HepG2 (cell line): ENCODE results near the gene KLHL40. TPM values are rescaled to one million over a fixed set of nuclear protein-coding genes. Genes with fewer than 3 reads are reported as not detected.

ENCODE experiments used
- ATF7-NPFF ChIP-seq: sonication (generic); formaldehyde crosslinking; IDR thresholded peaks from 2 replicates; pipeline ENCODE4 v1.8.1; 2023; ENCODE audit warnings: mild to moderate bottlenecking, low read depth, missing genetic modification reagents, moderate library complexity
- BCL6 ChIP-seq: IDR thresholded peaks from 2 replicates; pipeline ENCODE4 v1.6.1; 2016; ENCODE audit warnings: missing genetic modification reagents, missing compliant biosample characterization
- ESRRA ChIP-seq: sonication (generic); formaldehyde crosslinking; IDR thresholded peaks from 2 replicates; pipeline ENCODE4 v1.5.1; 2020; ENCODE audit warnings: mild to moderate bottlenecking, low read depth, missing genetic modification reagents
- HOXA5 ChIP-seq: sonication (generic); formaldehyde crosslinking; IDR thresholded peaks from 2 replicates; pipeline ENCODE4 v1.4.0; 2020; ENCODE audit warnings: missing genetic modification reagents
- MIXL1 ChIP-seq: IDR thresholded peaks from 2 replicates; pipeline ENCODE4 v1.6.1; 2016
- NBN ChIP-seq: fragments of 450-650 bp; conservative IDR thresholded peaks from 2 replicates; pipeline ENCODE4 v1.6.1; 2017
- PLRG1 ChIP-seq: fragments of 450-650 bp; conservative IDR thresholded peaks from 2 replicates; pipeline ENCODE4 v1.6.1; 2016
- SIN3A ChIP-seq: IDR thresholded peaks from 2 replicates; pipeline ENCODE4 v1.6.1; 2011; ENCODE audit warnings: low read depth, mild to moderate bottlenecking, control low read depth, low read length, borderline replicate concordance
- TGIF2 ChIP-seq: IDR thresholded peaks from 2 replicates; pipeline ENCODE4 v1.6.1; 2016; ENCODE audit warnings: control low read depth, missing compliant biosample characterization
- ZNF264 ChIP-seq: sonication (generic); formaldehyde crosslinking; IDR thresholded peaks from 2 replicates; pipeline ENCODE4 v1.4.0; 2020; ENCODE audit warnings: missing genetic modification reagents
- ZNF430 ChIP-seq: sonication (generic); formaldehyde crosslinking; IDR thresholded peaks from 2 replicates; pipeline ENCODE4 v1.9.0; 2021; ENCODE audit warnings: mild to moderate bottlenecking, missing genetic modification reagents
- ZNF615 ChIP-seq: sonication (generic); formaldehyde crosslinking; IDR thresholded peaks from 2 replicates; pipeline ENCODE4 v1.5.0; 2020; ENCODE audit warnings: mild to moderate bottlenecking, missing genetic modification reagents, borderline replicate concordance
- ZNF644 ChIP-seq: IDR thresholded peaks from 2 replicates; pipeline ENCODE4 v1.6.1; 2016; ENCODE audit warnings: low read depth
- ZNF781 ChIP-seq: sonication (generic); formaldehyde crosslinking; IDR thresholded peaks from 2 replicates; pipeline ENCODE4 v1.5.1; 2020; ENCODE audit warnings: borderline replicate concordance, mild to moderate bottlenecking, missing genetic modification reagents; ENCODE audit errors: not compliant biosample characterization
- polyA plus RNA-seq, 8 experiments: library from polyadenylated mRNA; depleted of rRNA in 3 of 8; stranded (reverse) in 7 of 8; unstranded in 1 of 8; fragments of >200 nt; fragmentation: Illumina TruSeq in 4 of 8; extraction: Trizol in 4 of 8; gene quantifications; 2 replicates each; pipeline versions ENCODE4 v1.2.1 to v1.2.3, GENCODE V29; 2011 to 2016; ENCODE audit warnings: low read depth in 4 of 8, missing spikeins in 1 of 8, mixed read lengths in 1 of 8; ENCODE audit not compliant: insufficient read depth in 1 of 8
- total RNA-seq, 5 experiments: library from RNA; depleted of rRNA; stranded (reverse); fragments of >200 nt; fragmentation: Illumina TruSeq; extraction: Trizol; gene quantifications; 2 replicates each; pipeline ENCODE4 v1.2.3, GENCODE V29; 2016; ENCODE audit warnings: low read depth in 1 of 5
- TF ChIP-seq, protein P1 (sequence below): IDR thresholded peaks from 2 replicates; pipeline ENCODE4 v1.6.1; 2018; ENCODE audit warnings: missing genetic modification reagents
- TF ChIP-seq, protein P2 (sequence below): sonication (generic); formaldehyde crosslinking; IDR thresholded peaks from 2 replicates; pipeline ENCODE4 v1.8.0; 2022; ENCODE audit warnings: mild to moderate bottlenecking, missing genetic modification reagents, moderate library complexity
- TF ChIP-seq, protein P3 (sequence below): sonication (generic); formaldehyde crosslinking; IDR thresholded peaks from 2 replicates; pipeline ENCODE4 v1.4.0; 2020; ENCODE audit warnings: missing genetic modification reagents
- TF ChIP-seq, protein P4 (sequence below): sonication (generic); formaldehyde crosslinking; IDR thresholded peaks from 2 replicates; pipeline ENCODE4 v1.4.0; 2020; ENCODE audit warnings: missing genetic modification reagents
- TF ChIP-seq, protein P5 (sequence below): sonication (generic); formaldehyde crosslinking; IDR thresholded peaks from 2 replicates; pipeline ENCODE4 v1.5.0; 2020; ENCODE audit warnings: mild to moderate bottlenecking, missing genetic modification reagents
- TF ChIP-seq, protein P6 (sequence below): sonication (generic); formaldehyde crosslinking; IDR thresholded peaks from 2 replicates; pipeline ENCODE4 v1.4.0; 2020; ENCODE audit warnings: missing genetic modification reagents
- TF ChIP-seq, protein P7 (sequence below): sonication (generic); formaldehyde crosslinking; IDR thresholded peaks from 2 replicates; pipeline ENCODE4 v1.5.0; 2020; ENCODE audit warnings: mild to moderate bottlenecking, missing genetic modification reagents

The KLHL40 gene
- total and polyA plus RNA-seq, 2 of the 13 experiments (the other 11 are each of a cell fraction or from before 2014, with no cell fraction given): not detected

DNA sequence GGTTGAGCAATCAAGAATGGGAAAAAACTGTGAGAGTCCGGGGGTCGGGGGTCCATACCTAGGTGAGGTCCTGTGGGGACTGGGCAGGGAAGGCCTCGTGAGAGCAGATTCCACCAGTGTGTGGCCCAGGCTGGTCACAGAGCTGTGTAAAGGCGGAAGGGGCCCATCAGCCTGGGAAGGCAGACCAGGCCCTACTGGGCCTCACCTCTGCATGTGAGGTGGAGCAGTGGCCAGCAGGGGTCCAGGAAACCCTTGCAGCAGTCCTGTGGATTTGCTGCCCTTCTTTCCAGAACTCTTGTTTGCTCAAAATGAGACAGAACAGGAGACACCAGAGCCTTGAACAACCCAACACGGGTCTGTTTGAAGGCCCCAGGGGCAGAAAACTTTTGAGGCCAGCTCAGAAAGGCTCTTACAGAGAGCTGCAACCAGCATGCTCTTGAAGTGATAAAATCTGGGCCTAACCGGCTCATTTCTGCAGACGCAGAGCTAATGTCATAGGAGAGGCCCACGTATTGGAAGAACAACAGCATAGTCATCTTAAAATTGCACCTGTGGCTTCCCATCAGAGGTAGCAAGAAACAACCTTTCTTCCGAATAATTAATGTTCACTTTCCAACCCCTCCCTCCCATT is 47.6 kb downstream of the KLHL40 start (continued):
- TF ChIP-seq, protein P1, sequence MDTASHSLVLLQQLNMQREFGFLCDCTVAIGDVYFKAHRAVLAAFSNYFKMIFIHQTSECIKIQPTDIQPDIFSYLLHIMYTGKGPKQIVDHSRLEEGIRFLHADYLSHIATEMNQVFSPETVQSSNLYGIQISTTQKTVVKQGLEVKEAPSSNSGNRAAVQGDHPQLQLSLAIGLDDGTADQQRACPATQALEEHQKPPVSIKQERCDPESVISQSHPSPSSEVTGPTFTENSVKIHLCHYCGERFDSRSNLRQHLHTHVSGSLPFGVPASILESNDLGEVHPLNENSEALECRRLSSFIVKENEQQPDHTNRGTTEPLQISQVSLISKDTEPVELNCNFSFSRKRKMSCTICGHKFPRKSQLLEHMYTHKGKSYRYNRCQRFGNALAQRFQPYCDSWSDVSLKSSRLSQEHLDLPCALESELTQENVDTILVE (CRISPR knock-in tag): no peak
- TF ChIP-seq ZNF615 (CRISPR knock-in tag) (no peak), SIN3A (no peak), NBN (no peak), ZNF430 (0 out of 2 replicates have a peak, but pooled peaks have one; percentile 15), TGIF2 (CRISPR knock-in tag) (peak; percentile 41; the same call in 1 of the 2 replicates), ATF7-NPFF (CRISPR knock-in tag) (no peak), ESRRA (CRISPR knock-in tag) (no peak), ZNF264 (CRISPR knock-in tag) (no peak), MIXL1 (CRISPR knock-in tag) (no peak), PLRG1 (no peak), ZNF781 (CRISPR knock-in tag) (peak; percentile 15), HOXA5 (CRISPR knock-in tag) (no peak), ZNF644 (CRISPR knock-in tag) (no peak; the same call in 1 of the 2 replicates), BCL6 (no peak)
- TF ChIP-seq, protein P2, sequence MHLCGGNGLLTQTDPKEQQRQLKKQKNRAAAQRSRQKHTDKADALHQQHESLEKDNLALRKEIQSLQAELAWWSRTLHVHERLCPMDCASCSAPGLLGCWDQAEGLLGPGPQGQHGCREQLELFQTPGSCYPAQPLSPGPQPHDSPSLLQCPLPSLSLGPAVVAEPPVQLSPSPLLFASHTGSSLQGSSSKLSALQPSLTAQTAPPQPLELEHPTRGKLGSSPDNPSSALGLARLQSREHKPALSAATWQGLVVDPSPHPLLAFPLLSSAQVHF (CRISPR knock-in tag): no peak
- TF ChIP-seq, protein P3, sequence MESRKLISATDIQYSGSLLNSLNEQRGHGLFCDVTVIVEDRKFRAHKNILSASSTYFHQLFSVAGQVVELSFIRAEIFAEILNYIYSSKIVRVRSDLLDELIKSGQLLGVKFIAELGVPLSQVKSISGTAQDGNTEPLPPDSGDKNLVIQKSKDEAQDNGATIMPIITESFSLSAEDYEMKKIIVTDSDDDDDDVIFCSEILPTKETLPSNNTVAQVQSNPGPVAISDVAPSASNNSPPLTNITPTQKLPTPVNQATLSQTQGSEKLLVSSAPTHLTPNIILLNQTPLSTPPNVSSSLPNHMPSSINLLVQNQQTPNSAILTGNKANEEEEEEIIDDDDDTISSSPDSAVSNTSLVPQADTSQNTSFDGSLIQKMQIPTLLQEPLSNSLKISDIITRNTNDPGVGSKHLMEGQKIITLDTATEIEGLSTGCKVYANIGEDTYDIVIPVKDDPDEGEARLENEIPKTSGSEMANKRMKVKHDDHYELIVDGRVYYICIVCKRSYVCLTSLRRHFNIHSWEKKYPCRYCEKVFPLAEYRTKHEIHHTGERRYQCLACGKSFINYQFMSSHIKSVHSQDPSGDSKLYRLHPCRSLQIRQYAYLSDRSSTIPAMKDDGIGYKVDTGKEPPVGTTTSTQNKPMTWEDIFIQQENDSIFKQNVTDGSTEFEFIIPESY (CRISPR knock-in tag): 0 out of 2 replicates have a peak, but pooled peaks have one; percentile 19
- TF ChIP-seq, protein P4, sequence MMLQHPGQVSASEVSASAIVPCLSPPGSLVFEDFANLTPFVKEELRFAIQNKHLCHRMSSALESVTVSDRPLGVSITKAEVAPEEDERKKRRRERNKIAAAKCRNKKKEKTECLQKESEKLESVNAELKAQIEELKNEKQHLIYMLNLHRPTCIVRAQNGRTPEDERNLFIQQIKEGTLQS: no peak
- TF ChIP-seq, protein P5, sequence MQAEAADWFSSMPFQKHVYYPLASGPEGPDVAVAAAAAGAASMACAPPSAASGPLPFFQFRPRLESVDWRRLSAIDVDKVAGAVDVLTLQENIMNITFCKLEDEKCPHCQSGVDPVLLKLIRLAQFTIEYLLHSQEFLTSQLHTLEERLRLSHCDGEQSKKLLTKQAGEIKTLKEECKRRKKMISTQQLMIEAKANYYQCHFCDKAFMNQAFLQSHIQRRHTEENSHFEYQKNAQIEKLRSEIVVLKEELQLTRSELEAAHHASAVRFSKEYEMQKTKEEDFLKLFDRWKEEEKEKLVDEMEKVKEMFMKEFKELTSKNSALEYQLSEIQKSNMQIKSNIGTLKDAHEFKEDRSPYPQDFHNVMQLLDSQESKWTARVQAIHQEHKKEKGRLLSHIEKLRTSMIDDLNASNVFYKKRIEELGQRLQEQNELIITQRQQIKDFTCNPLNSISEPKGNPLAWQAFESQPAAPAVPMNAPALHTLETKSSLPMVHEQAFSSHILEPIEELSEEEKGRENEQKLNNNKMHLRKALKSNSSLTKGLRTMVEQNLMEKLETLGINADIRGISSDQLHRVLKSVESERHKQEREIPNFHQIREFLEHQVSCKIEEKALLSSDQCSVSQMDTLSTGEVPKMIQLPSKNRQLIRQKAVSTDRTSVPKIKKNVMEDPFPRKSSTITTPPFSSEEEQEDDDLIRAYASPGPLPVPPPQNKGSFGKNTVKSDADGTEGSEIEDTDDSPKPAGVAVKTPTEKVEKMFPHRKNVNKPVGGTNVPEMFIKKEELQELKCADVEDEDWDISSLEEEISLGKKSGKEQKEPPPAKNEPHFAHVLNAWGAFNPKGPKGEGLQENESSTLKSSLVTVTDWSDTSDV (CRISPR knock-in tag): no peak
- TF ChIP-seq, protein P6, sequence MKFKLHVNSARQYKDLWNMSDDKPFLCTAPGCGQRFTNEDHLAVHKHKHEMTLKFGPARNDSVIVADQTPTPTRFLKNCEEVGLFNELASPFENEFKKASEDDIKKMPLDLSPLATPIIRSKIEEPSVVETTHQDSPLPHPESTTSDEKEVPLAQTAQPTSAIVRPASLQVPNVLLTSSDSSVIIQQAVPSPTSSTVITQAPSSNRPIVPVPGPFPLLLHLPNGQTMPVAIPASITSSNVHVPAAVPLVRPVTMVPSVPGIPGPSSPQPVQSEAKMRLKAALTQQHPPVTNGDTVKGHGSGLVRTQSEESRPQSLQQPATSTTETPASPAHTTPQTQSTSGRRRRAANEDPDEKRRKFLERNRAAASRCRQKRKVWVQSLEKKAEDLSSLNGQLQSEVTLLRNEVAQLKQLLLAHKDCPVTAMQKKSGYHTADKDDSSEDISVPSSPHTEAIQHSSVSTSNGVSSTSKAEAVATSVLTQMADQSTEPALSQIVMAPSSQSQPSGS (CRISPR knock-in tag): no peak
- TF ChIP-seq, protein P7, sequence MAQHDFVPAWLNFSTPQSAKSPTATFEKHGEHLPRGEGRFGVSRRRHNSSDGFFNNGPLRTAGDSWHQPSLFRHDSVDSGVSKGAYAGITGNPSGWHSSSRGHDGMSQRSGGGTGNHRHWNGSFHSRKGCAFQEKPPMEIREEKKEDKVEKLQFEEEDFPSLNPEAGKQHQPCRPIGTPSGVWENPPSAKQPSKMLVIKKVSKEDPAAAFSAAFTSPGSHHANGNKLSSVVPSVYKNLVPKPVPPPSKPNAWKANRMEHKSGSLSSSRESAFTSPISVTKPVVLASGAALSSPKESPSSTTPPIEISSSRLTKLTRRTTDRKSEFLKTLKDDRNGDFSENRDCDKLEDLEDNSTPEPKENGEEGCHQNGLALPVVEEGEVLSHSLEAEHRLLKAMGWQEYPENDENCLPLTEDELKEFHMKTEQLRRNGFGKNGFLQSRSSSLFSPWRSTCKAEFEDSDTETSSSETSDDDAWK (CRISPR knock-in tag): no peak
